HG03045 (cell line): ENCODE measurements around the gene RPL38.
"Not testable (repeated sequence)": the region's sequence is repeated elsewhere in the genome, so short reads cannot be mapped to it uniquely, and the experiment has no call there.

ENCODE experiments used
- ATAC-seq: cut with Tn5 transposase; IDR thresholded peaks from one replicate; pipeline ENCODE4 v1.9.1; 2021; ENCODE audit warnings: mild to moderate bottlenecking, moderate library complexity; ENCODE audit not compliant: unreplicated experiment

Gene RPL38

GRCh38 chr17:74183411-74183810 lies 20.1 kb upstream of the RPL38 start:
- no peak for ATAC-seq

- no peak for ATAC-seq
These were observed 17.8 kb upstream of the RPL38 start for GRCh38 chr17:74185571-74186185.

- ATAC-seq = no peak
These were observed 17.0 kb upstream of the RPL38 start for GRCh38 chr17:74186498-74186897.

GRCh38 chr17:74187761-74188160 lies 15.7 kb upstream of the RPL38 start:
- no peak for ATAC-seq

- ATAC-seq = not testable (repeated sequence)
These were observed 14.8 kb upstream of the RPL38 start for GRCh38 chr17:74188687-74189086.

- ATAC-seq = peak; percentile 57
These were observed 13.3 kb upstream of the RPL38 start for GRCh38 chr17:74190154-74190553.

DNA sequence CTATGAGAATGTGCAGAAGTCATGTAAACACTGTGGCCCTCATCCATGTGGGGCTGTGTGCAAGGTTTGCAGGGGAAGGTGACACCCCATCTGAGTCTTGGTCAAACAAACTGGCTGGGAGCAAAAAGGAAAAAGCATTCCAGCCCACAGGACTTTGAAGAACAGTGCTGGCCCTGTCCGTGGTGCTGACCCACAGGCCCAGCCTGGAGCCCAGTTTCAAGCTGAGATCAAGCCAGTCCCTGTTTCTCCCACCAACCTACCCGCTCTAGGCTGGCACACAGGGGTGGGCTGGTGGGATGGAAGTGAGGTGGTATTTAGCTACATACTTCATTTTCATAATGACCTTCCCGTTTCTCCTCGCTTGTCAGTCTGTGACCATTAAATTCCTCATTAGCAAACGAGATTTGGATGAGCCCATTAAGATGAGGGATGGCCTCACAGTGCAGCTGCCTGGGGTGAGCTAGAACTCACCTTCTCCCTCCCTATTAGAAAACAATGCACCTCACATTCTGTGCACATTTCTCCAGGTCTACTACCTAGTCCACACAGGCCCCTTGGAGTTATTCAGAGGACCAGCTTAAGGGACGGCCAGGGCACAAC lies 12.6 kb upstream of the RPL38 start:
- no peak for ATAC-seq

DNA sequence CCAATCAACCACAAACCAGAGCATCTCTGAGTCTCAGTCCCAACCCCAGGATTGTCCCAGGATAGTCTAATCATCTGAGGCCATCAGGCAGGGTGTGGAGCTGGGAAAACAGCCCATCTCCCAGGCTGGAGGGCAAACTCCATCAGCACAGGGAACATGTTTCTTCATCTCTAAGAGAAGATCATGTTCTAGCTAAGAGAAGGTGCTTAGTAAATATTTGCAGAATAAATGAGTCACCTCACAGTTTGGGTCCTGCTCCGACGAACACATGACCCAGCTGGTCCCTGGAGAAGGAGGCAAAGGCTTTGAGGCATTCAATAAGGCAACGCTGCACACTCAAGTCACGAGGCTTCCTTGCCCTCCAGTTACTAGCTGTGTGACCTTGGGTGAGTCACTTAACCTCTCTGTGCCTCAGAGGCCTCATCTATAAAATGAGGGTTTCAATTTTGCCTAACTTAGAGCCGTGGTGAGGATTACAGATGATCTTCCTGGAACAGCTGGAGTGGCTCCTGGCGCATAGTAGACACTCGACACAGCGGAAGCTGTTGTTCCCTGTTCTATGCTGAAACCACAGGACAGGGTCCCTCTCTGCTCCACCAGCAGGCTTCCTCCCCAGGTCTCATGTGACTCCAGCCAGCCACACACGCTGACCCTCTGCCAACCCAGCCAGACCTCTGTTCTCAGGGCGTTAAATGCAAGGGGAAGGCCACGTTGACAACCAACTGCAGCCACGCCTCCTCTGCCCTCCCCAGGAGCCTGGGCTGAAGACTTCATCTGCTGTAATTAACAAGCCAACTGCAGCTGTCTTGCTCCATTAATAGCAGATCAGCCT lies 10.3 kb upstream of the RPL38 start:
- ATAC-seq = no peak

DNA sequence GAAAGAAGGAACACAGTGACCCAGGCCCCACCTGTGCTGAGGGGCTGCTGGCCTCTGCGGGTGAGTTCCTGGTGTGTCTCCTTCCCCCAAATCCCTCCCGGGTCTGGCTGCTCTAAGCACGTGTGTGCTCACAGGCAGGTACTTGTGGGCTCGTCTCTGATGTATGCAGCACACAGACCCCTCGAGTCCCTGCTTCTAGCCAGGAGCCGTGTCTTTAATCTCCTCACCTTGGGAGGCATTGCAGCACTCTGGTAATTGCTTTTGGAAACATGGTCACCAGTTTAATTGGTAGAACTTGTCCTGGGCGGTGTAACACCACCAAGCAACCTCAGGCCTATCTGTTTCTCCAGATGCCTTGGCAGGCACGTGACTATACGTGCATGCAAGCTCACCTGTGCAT lies 8.8 kb upstream of the RPL38 start:
- ATAC-seq = no peak

DNA sequence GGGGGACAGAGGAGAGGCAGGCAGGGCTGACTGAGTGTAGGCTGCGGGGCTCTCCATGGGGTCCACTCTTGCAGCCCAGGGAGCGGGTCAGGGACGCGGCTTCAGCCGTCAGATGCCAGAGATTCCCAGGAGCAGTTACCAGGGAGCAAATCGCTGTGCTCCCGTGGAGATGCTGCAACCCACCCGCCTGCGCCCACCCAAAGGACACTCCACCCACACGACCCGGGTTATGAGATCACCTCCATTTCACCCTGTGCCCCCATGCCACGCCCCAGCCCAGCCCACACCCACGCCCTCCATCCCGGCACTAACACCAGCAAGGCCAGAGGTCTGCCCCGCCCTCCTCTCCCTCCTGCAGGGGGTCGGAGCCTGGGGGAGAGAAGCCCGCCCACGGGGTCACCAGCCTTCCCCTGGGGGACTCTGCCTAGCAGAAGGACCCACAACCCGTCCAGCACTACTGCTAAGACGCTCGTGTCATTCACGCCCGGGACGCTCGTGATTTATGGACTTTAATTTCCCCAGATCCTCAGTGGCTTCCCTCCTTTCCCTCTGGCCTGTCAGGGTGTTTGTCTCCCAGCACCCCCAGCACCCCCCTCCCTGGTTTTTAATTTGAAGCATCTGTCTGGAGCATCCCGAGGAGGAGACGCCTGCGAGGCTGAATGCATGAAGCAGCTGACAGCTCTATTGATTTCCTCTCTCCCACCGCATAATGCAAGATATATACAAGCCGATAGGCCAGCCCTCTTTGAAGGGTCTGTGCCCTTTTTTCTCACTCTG lies 6.7 kb upstream of the RPL38 start:
- ATAC-seq = no peak

- ATAC-seq = no peak
These were observed 5.7 kb upstream of the RPL38 start for GRCh38 chr17:74197801-74198200.

DNA sequence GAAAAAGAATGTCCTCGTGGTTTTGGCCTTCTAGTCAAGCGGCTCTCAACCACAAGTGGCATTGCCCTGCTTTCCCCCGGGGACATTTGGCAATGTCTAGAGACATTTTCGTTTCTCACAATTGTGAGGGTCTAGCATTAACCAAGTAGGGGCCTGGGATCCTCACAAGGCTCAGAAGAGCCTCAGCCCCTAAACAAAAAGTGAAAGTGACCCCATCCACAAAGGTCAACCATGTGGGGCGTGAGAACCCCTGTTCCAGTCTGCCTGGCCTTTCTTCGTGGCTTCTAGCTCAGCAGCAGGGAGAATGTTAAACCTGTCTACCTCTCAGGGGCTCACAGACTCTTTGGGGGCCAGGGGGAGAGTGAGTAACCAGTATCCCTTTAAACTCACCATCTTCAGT lies 4.8 kb upstream of the RPL38 start:
- ATAC-seq = no peak

DNA sequence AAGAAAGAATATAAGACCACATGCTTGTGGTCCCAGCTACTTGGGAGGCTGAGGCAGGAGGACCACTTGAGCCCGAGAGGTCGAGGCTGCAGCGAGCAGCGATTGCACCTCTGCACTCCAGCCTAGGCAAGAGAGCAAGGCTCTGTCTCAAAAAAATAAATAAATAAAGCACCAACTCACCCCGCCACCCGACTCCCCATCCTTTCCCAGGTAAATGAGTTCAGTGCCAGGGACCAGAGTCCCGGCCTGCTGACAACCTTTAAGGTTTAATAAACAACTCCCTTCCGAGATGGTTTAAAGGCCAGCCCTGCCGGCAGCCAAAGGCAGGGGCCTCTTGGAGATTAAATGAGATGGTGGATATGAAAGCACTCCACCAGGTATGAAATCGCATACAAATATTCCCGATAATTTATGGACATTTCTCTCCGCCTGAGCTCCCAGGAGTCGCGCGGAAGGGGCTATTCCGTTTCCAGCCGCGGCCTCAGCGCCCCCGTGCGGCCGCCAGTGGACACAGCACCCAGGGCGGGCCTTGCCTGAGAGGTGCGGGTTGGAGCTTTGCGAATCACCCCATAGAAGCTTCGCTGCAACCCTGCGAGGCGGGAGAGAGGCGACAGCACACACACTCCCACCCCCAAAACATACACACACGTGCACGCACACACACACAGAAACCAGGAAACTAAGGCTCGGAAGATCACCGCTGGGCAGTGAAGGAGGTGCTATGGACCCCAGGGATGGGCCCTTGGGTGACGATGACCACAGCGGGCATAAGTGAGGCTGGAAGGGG lies 4.0 kb upstream of the RPL38 start:
- no peak for ATAC-seq

DNA sequence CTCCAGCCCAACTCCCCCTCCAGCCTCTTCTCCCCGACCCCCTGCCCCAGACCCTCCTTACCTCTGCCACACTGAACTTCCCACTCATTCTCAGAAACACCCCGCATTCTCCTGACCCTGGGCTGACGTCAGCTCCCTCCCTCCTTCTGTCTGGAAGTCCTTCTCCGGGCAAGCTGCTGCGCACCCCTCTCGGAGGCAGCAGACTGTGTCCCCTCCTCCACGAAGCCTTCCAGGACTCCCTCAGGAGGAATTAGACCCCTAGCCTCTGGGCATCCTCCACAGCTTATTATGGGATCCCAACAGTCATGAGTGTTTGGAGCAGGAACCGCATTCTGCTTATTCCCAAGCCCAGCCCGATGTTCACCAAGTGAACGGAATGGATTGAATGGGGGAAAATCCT lies 3.4 kb upstream of the RPL38 start:
- no peak for ATAC-seq

DNA sequence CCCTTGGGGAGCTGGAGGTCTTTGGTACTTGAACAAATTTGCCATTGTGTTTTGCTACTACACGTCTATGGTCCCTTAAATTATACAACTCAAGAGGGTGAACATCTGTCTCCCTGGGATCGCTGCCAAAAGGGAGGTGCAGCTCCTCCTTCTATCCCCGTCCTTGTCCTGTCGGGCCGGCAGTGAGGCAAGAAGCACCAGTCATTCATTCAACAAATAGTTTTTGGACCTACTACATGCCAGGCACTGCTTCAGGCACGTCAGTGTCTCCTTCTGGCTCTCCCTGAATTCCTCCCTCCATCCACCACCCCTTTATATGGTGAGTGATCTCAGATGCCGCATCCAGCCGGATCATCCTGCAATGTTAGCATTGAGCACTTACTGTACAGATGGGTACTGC lies 2.2 kb upstream of the RPL38 start:
- no peak for ATAC-seq

DNA sequence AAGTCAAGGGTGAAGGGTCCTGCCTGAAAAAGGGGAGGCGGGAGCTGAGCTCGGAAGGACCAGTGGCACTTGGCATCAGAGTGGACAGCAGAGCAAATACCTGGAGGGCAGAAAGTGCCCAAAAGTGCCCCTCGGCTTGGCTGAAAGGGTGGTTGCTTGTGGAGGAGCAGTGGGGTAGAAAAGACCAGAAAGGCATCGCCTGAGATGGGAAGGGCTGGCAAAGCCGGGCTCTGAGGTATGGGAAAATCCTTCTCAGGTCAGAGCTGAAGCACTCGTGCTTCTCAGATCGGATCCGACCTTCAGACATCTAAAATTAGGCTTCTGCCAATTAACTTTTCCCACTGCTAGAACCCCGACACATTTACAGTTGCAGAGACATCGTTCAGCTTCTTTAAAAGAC lies 1.5 kb upstream of the RPL38 start:
- no peak for ATAC-seq

GRCh38 chr17:74202938-74203337 lies 540 bp upstream of the RPL38 start:
- no peak for ATAC-seq

- no peak for ATAC-seq
These were observed 996 bp downstream of the RPL38 start for GRCh38 chr17:74204474-74204873.

GRCh38 chr17:74205274-74205673 lies 1.8 kb downstream of the RPL38 start:
- ATAC-seq = no peak

- ATAC-seq = no peak
These were observed 2.9 kb downstream of the RPL38 start for GRCh38 chr17:74206332-74206818.
